ENCODE measurements around the gene LBP.
A peak's percentile ranks its signal among the peaks of the same experiment; 100 is the strongest.
"Not testable (repeated sequence)": the region's sequence is repeated elsewhere in the genome, so short reads cannot be mapped to it uniquely, and the experiment has no call there.

Gene LBP

DNA sequence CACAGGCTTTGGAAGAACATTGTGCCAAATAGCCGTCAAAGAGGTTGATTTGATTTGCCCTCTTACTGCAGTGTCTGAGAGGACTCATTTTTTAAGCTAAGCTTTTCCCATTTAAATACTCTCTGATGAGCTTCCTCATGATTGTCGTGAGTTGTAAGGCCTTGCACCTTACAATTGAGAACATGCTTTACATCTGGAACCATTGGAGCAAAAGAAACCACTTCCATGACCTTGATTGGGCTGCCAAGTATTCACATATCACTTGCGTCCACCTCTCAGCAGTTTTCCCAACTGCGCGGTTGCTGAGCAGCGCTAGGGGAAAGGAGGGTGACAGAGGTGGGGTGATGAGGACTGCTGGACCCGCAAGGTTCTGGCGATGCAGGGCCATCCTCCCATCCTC lies 12.3 kb upstream of the LBP start:
- H3K4me1 ChIP-seq (ENCODE audit: control insufficient read depth in 2 of 2, insufficient read depth in 2 of 2, low read length in 2 of 2) = no peaks in the 10 kb centered on the region
- peaks cover 0 to 6% of the 10 kb centered on the region in 2 donors for H3K9me3 ChIP-seq (ENCODE audit: control insufficient read depth in 2 of 2, low read length in 2 of 2)
- H3K4me3 ChIP-seq (ENCODE audit: low read length in 2 of 2) = no peak overlapping the region

DNA sequence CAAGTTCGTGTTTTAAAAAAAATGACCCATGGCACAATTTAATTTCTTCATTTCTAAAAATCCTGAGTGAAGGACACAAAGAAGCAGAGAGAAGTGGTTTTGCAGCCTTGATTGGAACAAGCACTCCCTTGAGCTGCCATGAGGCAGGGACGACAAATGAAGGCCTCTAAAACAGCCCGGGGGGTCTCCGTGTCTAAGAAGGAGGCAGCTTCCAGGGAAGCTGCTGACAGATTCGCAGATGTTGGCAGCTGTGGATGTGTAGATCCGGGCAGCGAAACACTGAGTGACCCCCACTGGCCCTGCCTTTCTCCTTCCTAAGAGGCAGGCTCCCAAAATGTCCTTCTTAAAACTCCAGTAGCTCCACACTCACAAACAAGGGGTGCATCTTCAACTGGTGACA lies 9.6 kb upstream of the LBP start:
- no peaks in the 10 kb centered on the region for H3K4me1 ChIP-seq (ENCODE audit: control insufficient read depth in 2 of 2, insufficient read depth in 2 of 2, low read length in 2 of 2)
- H3K27me3 ChIP-seq (ENCODE audit: control insufficient read depth in 2 of 2, insufficient read depth in 2 of 2, low read length in 2 of 2) = peaks cover 2 to 3% of the 10 kb centered on the region in 2 donors
- no peak overlapping the region for H3K4me3 ChIP-seq (ENCODE audit: low read length in 2 of 2)
- H3K9ac ChIP-seq (ENCODE audit: low read depth in 1 of 2, low read length in 2 of 2) = no peak overlapping the region
- no peaks in the 10 kb centered on the region for H3K36me3 ChIP-seq (ENCODE audit: control insufficient read depth in 2 of 2, insufficient read depth in 2 of 2, low read length in 2 of 2)
- H3K9me3 ChIP-seq (ENCODE audit: control insufficient read depth in 2 of 2, low read length in 2 of 2) = peaks cover 0 to 6% of the 10 kb centered on the region in 2 donors
- H3K27ac ChIP-seq (ENCODE audit: low read depth in 2 of 2, low read length in 2 of 2) = no peak overlapping the region

More for the DNA sequence above, 12.3 kb upstream of the LBP start:
- H3K27me3 ChIP-seq (ENCODE audit: control insufficient read depth in 2 of 2, insufficient read depth in 2 of 2, low read length in 2 of 2) = peaks cover 2 to 3% of the 10 kb centered on the region in 2 donors
- no peak overlapping the region for H3K27ac ChIP-seq (ENCODE audit: low read depth in 2 of 2, low read length in 2 of 2)
- no peaks in the 10 kb centered on the region for H3K36me3 ChIP-seq (ENCODE audit: control insufficient read depth in 2 of 2, insufficient read depth in 2 of 2, low read length in 2 of 2)
- no peak overlapping the region for H3K9ac ChIP-seq (ENCODE audit: low read depth in 1 of 2, low read length in 2 of 2)

DNA sequence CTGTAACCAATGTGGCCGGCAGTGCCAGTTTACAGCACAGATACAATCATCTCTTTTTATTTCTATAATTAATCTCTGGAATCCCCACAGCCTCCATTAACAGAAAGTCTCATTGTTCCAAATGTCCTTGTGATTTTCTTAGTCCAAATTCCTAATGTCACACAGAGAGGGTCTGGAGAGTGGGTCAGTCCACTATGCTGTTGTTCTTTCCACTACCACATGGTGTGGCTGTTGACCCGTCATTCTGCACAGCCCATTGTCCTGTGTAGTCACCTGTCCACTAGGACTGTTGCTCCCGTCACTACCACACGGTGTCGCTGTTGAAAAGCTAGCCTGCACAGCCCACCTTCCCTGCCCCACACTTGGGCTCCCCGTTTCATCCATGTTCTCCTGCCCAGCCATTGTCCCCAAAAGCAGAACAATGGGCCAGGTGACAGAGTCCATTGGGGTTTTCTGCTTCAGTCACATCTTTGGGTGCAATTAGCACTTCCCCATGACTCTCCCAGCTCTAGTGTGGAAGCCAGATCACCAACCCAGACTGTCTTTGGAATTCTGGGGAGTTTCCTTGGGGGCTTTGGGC lies 8.6 kb upstream of the LBP start:
- no peak overlapping the region for H3K9ac ChIP-seq (ENCODE audit: low read depth in 1 of 2, low read length in 2 of 2)
- H3K27me3 ChIP-seq (ENCODE audit: control insufficient read depth in 2 of 2, insufficient read depth in 2 of 2, low read length in 2 of 2) = peaks cover 2 to 3% of the 10 kb centered on the region in 2 donors
- H3K4me3 ChIP-seq (ENCODE audit: low read length in 2 of 2) = no peak overlapping the region
- no peaks in the 10 kb centered on the region for H3K36me3 ChIP-seq (ENCODE audit: control insufficient read depth in 2 of 2, insufficient read depth in 2 of 2, low read length in 2 of 2)
- H3K9me3 ChIP-seq (ENCODE audit: control insufficient read depth in 2 of 2, low read length in 2 of 2) = peaks cover 0 to 6% of the 10 kb centered on the region in 2 donors
- H3K27ac ChIP-seq (ENCODE audit: low read depth in 2 of 2, low read length in 2 of 2) = no peak overlapping the region
- no peaks in the 10 kb centered on the region for H3K4me1 ChIP-seq (ENCODE audit: control insufficient read depth in 2 of 2, insufficient read depth in 2 of 2, low read length in 2 of 2)

DNA sequence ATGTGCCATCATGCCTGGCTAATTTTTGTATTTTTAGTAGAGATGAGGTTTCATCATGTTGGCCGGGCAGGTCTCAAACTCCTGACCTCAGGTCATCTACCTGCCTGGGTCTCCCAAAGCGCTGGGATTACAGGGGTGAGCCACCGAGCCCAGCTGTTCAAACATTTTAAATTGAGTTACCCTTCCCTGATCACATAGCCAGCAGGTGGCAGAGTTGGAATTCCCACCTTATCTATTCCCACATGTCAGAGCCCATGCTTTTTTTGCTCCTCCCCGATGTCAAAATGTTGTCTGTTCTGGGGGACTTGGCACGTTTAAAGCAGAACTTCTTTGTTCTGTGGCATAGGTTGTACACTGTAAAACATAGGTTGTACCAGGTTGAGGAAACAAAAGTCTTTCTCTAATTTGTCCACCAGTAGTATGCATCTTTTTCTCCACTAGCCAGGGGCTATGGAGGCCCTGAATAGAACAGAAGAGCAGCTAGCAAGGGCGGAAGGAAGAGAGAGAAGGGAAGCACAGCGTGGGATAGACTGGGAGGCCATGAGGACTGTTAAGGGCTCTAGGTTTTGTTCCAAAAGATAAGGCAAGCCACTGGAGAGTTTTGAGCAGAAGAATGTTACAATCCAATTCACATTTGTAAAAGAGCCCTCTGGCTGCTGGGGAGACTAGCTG lies 7.3 kb upstream of the LBP start:
- peaks cover 0 to 2% of the 10 kb centered on the region in 2 donors for H3K4me1 ChIP-seq (ENCODE audit: control insufficient read depth in 2 of 2, insufficient read depth in 2 of 2, low read length in 2 of 2)
- peaks cover 0 to 6% of the 10 kb centered on the region in 2 donors for H3K9me3 ChIP-seq (ENCODE audit: control insufficient read depth in 2 of 2, low read length in 2 of 2)
- H3K27me3 ChIP-seq (ENCODE audit: control insufficient read depth in 2 of 2, insufficient read depth in 2 of 2, low read length in 2 of 2) = peaks cover 0 to 2% of the 10 kb centered on the region in 2 donors
- H3K9ac ChIP-seq (ENCODE audit: low read depth in 1 of 2, low read length in 2 of 2) = no peak overlapping the region
- no peak overlapping the region for H3K4me3 ChIP-seq (ENCODE audit: low read length in 2 of 2)
- H3K36me3 ChIP-seq (ENCODE audit: control insufficient read depth in 2 of 2, insufficient read depth in 2 of 2, low read length in 2 of 2) = no peaks in the 10 kb centered on the region
- no peak overlapping the region for H3K27ac ChIP-seq (ENCODE audit: low read depth in 2 of 2, low read length in 2 of 2)

DNA sequence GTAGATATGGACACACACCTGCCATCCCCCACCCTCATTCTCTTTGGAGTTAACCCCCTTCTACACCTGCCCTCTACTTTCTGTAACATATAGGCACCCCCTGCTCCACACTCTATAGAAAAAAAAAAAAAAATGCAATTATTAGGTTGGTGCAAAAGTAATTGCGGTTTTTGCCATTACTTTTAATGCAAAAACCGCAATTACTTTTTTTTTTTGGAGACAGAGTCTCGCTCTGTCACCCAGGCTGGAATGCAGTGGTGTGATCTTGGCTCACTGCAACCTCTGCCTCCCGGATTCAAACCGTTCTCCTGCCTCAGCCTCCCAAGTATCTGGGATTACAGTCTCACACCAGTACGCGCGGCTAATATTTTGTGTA lies 6.8 kb upstream of the LBP start:
- not testable (repeated sequence) for H3K27me3 ChIP-seq (ENCODE audit: control insufficient read depth in 2 of 2, insufficient read depth in 2 of 2, low read length in 2 of 2); H3K4me1 ChIP-seq (ENCODE audit: control insufficient read depth in 2 of 2, insufficient read depth in 2 of 2, low read length in 2 of 2); H3K4me3 ChIP-seq (ENCODE audit: low read length in 2 of 2); H3K9ac ChIP-seq (ENCODE audit: low read depth in 1 of 2, low read length in 2 of 2); H3K27ac ChIP-seq (ENCODE audit: low read depth in 2 of 2, low read length in 2 of 2); H3K9me3 ChIP-seq (ENCODE audit: control insufficient read depth in 2 of 2, low read length in 2 of 2); H3K36me3 ChIP-seq (ENCODE audit: control insufficient read depth in 2 of 2, insufficient read depth in 2 of 2, low read length in 2 of 2)

- Histone ChIP-seq H3K27me3 (ENCODE audit: control insufficient read depth in 2 of 2, insufficient read depth in 2 of 2, low read length in 2 of 2) (peaks cover 0 to 2% of the 10 kb centered on the region in 2 donors), H3K4me1 (ENCODE audit: control insufficient read depth in 2 of 2, insufficient read depth in 2 of 2, low read length in 2 of 2) (peaks cover 0 to 2% of the 10 kb centered on the region in 2 donors), H3K9ac (ENCODE audit: low read depth in 1 of 2, low read length in 2 of 2) (no peak overlapping the region), H3K9me3 (ENCODE audit: control insufficient read depth in 2 of 2, low read length in 2 of 2) (peaks cover 0 to 6% of the 10 kb centered on the region in 2 donors), H3K27ac (ENCODE audit: low read depth in 2 of 2, low read length in 2 of 2) (no peak overlapping the region), H3K36me3 (ENCODE audit: control insufficient read depth in 2 of 2, insufficient read depth in 2 of 2, low read length in 2 of 2) (no peaks in the 10 kb centered on the region), H3K4me3 (ENCODE audit: low read length in 2 of 2) (no peak overlapping the region)
Measured at GRCh38 chr20:38339997-38340396, 6.3 kb upstream of the LBP start.

DNA sequence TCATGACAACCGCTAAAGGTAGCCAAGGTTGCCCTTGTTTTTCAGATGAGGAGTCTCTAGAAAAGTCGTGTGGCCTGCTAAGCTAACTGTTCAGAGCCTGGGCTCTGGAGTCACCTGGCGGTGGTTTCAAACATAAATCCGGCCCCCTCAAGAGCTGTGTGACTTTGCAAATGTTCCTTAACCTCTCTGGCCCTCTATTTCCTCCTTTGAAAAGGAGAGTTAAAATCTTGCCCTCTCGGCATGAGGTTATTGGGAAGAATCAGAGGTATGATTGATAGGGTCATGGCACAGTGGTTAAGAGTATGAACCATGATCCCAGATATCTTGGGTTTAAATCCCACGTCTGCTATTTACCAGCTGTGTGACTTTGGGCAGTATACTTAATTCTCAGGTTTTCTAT lies 5.6 kb upstream of the LBP start:
- Histone ChIP-seq H3K9me3 (ENCODE audit: control insufficient read depth in 2 of 2, low read length in 2 of 2) (peaks cover 0 to 6% of the 10 kb centered on the region in 2 donors), H3K4me1 (ENCODE audit: control insufficient read depth in 2 of 2, insufficient read depth in 2 of 2, low read length in 2 of 2) (peaks cover 0 to 2% of the 10 kb centered on the region in 2 donors), H3K4me3 (ENCODE audit: low read length in 2 of 2) (no peak overlapping the region), H3K36me3 (ENCODE audit: control insufficient read depth in 2 of 2, insufficient read depth in 2 of 2, low read length in 2 of 2) (no peaks in the 10 kb centered on the region), H3K27me3 (ENCODE audit: control insufficient read depth in 2 of 2, insufficient read depth in 2 of 2, low read length in 2 of 2) (peaks cover 0 to 2% of the 10 kb centered on the region in 2 donors), H3K9ac (ENCODE audit: low read depth in 1 of 2, low read length in 2 of 2) (no peak overlapping the region), H3K27ac (ENCODE audit: low read depth in 2 of 2, low read length in 2 of 2) (no peak overlapping the region)

DNA sequence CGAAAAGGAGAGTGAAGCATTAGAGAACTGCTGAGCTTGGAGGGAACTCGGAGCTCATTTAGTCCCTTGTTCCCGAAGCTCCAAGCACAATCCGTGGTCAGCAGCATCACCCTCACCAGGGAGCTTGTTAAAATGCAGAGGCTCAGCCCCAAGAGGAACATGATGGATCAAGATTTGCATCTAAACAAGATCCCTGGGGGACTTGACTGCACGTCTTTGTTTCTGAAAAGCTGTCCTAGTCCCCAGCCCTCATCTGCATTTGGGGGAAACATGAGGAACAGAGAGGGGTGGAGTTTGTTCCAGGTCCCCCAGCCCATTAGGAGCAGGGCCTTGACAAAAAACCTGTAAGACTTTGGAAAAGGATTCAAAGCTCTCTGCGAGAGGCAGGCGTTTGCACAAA lies 4.1 kb upstream of the LBP start:
- no peak overlapping the region for H3K27ac ChIP-seq (ENCODE audit: low read depth in 2 of 2, low read length in 2 of 2)
- H3K27me3 ChIP-seq (ENCODE audit: control insufficient read depth in 2 of 2, insufficient read depth in 2 of 2, low read length in 2 of 2) = peaks cover 0 to 2% of the 10 kb centered on the region in 2 donors
- H3K9ac ChIP-seq (ENCODE audit: low read depth in 1 of 2, low read length in 2 of 2) = no peak overlapping the region
- H3K4me1 ChIP-seq (ENCODE audit: control insufficient read depth in 2 of 2, insufficient read depth in 2 of 2, low read length in 2 of 2) = peaks cover 0 to 2% of the 10 kb centered on the region in 2 donors
- H3K9me3 ChIP-seq (ENCODE audit: control insufficient read depth in 2 of 2, low read length in 2 of 2) = peaks cover 0 to 6% of the 10 kb centered on the region in 2 donors
- H3K4me3 ChIP-seq (ENCODE audit: low read length in 2 of 2) = no peak overlapping the region
- no peaks in the 10 kb centered on the region for H3K36me3 ChIP-seq (ENCODE audit: control insufficient read depth in 2 of 2, insufficient read depth in 2 of 2, low read length in 2 of 2)

- Histone ChIP-seq H3K9me3 (ENCODE audit: control insufficient read depth in 2 of 2, low read length in 2 of 2) (peaks cover 0 to 3% of the 10 kb centered on the region in 2 donors), H3K27me3 (ENCODE audit: control insufficient read depth in 2 of 2, insufficient read depth in 2 of 2, low read length in 2 of 2) (peaks cover 0 to 2% of the 10 kb centered on the region in 2 donors), H3K9ac (ENCODE audit: low read depth in 1 of 2, low read length in 2 of 2) (peak overlapping the region in 1 of 2 donors; percentile 11), H3K4me1 (ENCODE audit: control insufficient read depth in 2 of 2, insufficient read depth in 2 of 2, low read length in 2 of 2) (peaks cover 0 to 2% of the 10 kb centered on the region in 2 donors), H3K36me3 (ENCODE audit: control insufficient read depth in 2 of 2, insufficient read depth in 2 of 2, low read length in 2 of 2) (no peaks in the 10 kb centered on the region), H3K27ac (ENCODE audit: low read depth in 2 of 2, low read length in 2 of 2) (peak overlapping the region in 1 of 2 donors; percentile 5), H3K4me3 (ENCODE audit: low read length in 2 of 2) (peak overlapping the region; percentile 42 to 60)
Measured at GRCh38 chr20:38342713-38343310, 3.5 kb upstream of the LBP start.

- no peaks in the 10 kb centered on the region for H3K9me3 ChIP-seq (ENCODE audit: control insufficient read depth in 2 of 2, low read length in 2 of 2)
- peaks cover 0 to 2% of the 10 kb centered on the region in 2 donors for H3K4me1 ChIP-seq (ENCODE audit: control insufficient read depth in 2 of 2, insufficient read depth in 2 of 2, low read length in 2 of 2)
- peak overlapping the region in 1 of 2 donors; percentile 5 for H3K27ac ChIP-seq (ENCODE audit: low read depth in 2 of 2, low read length in 2 of 2)
- H3K36me3 ChIP-seq (ENCODE audit: control insufficient read depth in 2 of 2, insufficient read depth in 2 of 2, low read length in 2 of 2) = no peaks in the 10 kb centered on the region
- H3K27me3 ChIP-seq (ENCODE audit: control insufficient read depth in 2 of 2, insufficient read depth in 2 of 2, low read length in 2 of 2) = peaks cover 0 to 2% of the 10 kb centered on the region in 2 donors
- H3K9ac ChIP-seq (ENCODE audit: low read depth in 1 of 2, low read length in 2 of 2) = peak overlapping the region; percentile 5 to 11
- H3K4me3 ChIP-seq (ENCODE audit: low read length in 2 of 2) = peak overlapping the region; percentile 42 to 60
Measured at GRCh38 chr20:38343311-38344106, 2.8 kb upstream of the LBP start.

Data from mucosa of rectum (tissue), 2 donors.